ENCODE measurements around the gene PARK7.

Gene PARK7

DNA sequence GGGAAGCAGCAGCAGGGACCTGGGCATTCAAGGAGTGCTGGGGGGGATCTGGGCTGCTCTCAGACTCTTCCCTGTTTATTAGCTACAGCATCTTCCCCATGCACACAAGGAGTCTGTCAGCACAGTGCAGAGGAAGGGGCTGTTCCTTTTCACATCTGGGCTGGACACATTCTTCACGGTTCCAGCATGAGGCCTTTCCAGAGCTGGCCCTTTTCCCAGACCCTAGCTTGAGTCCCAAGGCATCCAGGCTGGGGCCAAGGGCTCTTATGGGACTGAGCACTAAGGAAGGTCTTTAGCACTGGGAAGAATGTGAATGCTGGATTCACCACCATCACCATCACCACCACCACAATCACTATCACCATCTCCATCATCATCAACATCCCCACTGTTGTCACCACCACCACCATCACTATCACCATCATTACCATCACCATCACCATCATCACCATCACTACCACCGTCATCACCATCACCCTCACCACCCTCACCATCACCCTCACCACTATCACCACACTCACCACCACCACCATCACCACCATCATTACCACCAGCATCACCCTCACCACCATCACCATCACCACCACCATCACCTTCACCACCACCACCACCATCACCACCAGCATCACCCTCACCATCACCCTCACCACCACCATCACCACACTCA lies 28.4 kb downstream of the PARK7 start:
- H3K27ac ChIP-seq: no peak overlapping the region
- TF ChIP-seq, protein P1, sequence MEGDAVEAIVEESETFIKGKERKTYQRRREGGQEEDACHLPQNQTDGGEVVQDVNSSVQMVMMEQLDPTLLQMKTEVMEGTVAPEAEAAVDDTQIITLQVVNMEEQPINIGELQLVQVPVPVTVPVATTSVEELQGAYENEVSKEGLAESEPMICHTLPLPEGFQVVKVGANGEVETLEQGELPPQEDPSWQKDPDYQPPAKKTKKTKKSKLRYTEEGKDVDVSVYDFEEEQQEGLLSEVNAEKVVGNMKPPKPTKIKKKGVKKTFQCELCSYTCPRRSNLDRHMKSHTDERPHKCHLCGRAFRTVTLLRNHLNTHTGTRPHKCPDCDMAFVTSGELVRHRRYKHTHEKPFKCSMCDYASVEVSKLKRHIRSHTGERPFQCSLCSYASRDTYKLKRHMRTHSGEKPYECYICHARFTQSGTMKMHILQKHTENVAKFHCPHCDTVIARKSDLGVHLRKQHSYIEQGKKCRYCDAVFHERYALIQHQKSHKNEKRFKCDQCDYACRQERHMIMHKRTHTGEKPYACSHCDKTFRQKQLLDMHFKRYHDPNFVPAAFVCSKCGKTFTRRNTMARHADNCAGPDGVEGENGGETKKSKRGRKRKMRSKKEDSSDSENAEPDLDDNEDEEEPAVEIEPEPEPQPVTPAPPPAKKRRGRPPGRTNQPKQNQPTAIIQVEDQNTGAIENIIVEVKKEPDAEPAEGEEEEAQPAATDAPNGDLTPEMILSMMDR (conservative IDR thresholded peaks at IDR 0.05): no peak

DNA sequence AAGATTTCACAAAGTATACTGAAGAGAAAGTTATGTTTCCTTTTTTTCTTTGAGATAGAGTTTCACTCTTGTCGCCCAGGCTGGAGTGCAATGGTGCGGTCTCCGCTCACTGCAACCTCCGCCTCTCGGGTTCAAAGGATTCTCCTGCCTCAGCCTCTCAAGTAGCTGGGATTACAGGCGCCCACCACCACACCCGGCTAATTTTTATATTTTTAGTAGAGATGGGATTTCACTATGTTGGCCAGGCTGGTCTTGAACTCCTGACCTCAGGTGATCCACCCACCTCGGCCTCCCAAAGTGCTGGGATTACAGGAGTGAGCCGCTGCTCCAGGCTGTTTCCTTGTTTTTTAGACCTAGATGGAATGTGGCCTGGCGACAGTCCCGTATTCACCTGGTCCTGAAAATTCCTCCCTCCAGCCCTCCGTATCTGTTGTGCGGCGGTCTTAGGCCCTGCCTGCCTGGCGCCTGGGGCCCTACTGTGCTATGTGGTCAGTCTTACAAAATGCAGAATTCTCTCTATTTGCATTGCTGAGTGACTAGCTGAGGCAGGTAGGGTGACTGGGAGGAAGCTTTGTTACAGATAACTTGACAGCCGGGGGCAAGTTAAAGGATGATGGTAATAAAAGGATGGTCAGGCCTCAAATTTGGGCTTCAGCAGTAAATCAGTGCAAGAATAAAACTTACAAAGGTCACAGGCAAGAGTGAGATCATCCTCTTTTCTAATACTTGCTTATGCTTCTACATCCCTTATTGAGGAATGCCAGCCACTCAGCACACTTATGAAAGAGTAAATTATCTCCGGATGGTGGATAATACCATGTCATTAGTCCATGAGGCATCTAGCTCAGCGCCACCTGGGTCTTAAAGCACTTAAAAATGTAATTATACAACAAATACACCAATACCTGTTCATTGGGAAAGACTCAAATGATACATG lies 30.3 kb downstream of the PARK7 start:
- TF ChIP-seq, protein P1 (conservative IDR thresholded peaks at IDR 0.05): no peak
- no peak overlapping the region for H3K27ac ChIP-seq

DNA sequence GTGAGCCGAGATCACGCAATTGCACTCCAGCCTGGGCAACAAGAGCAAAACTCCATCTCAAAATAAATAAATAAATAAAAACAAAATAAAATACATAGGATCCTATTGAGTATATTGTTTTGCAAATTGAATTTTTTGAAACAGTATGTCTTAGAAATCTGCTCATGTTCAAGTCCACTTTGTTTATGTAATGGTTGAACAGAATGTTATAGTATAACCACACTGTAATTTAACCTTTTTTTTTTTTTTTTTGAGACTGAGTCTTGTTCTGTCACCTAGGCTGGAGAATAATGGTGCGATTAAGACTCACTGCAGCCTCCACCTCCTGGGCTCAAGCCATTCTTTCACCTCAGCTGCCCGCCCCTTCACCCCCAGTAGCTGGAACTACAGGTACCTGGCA lies 31.4 kb downstream of the PARK7 start:
- H3K27ac ChIP-seq: no peak overlapping the region
- TF ChIP-seq, protein P1 (conservative IDR thresholded peaks at IDR 0.05): no peak

DNA sequence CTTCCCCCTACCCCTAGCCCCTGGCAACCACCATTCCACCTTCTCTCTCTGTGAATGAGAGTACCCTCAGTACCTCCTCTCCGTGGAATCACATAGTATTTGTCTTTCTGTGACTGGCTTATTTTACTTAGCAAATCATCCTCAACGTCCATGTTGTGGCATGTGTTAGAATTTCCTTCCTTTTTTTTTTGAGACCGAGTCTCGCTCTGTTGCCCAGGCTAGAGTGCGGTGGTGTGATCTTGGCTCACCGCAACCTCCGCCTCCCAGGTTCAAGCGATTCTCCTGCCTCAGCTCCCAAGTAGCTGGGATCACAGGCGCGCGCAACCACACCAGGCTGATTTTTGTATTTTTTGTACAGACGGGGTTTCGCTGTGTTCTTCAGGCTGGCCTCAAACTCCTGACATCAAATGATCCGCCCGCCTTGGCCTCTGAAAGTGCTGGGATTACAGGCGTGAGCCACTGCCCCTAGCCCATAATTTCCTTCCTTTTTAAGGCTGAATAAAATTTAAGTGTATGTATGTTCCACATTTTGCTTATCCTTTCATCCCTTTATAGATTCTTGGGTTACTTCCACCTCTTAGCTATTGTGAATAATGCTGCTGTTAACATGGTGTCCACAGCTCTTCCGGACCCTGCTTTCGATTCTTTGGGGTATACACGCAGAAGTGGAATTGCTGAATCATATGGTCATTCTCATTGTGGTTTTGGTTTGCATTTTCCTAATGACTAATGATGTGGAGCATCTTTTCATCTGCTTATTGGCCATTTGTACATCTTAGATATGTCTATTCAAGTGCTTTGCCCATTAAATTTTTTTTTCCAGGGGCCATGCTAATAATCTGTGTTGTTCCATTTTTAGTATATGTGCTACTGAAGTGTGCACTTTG lies 32.3 kb downstream of the PARK7 start:
- TF ChIP-seq, protein P1 (conservative IDR thresholded peaks at IDR 0.05): no peak
- no peak overlapping the region for H3K27ac ChIP-seq

DNA sequence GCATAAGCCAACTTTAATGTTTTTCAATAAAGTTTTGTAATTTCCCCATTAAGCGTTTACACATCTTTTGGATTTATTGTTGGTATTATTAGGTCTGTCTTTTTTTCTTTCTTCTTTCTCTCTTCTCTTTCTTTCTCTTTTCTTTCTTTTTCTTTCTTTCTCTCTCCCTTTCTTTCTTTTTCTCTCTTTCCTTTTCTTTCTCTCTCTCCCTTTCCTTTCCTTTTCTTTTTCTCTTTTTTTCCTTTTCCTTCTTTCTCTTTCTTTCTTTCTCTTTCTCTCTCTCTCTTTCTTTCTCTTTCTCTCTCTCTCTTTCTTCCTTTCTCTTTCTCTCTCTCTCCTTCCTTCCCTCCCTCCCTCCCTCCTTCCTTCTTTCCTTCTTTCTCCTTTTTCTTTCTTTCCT lies 33.3 kb downstream of the PARK7 start:
- TF ChIP-seq, protein P1 (conservative IDR thresholded peaks at IDR 0.05): no peak
- H3K27ac ChIP-seq: no peak overlapping the region

DNA sequence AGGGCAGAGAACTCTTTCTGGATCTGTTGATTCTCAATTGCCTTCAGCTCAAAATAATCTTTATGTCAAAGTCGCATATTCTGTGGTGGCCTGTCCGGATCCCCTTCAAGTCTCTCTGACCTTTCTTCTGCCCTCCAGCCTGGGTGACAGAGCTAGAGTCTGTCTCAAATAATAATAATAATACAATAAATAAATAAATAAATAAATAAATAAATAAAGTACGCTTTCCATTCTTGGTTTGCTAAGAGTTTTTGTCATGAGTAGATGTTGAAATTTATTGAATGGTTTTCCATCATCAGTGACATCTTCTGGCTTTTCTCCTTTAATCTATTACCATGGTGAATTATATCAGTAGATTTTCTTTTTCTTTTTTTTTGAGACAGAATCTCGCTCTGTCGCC lies 33.9 kb downstream of the PARK7 start:
- TF ChIP-seq, protein P1 (conservative IDR thresholded peaks at IDR 0.05): no peak
- no peak overlapping the region for H3K27ac ChIP-seq

All from VCaP (cell line).